ENCODE measurements around the gene CIITA.

The CIITA gene

DNA sequence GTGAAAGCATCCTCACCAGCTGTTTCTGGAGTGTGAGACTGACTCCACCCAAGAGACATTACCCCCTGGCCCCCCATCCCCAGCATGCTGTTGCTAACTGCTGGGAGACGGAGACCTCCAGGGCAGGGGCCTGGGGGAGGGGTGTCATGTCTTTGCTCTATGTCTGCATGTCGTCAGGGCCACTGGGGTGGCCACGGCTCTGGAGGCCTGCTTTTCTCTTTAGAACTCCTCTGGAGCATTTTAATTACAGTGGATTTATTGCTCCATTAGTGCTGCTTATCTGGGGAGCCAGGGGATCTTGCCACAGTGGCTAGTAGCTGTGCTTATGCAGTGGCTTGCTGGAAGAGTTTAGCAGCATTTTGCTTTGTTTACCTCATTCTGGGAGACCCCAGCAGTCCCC lies 99.6 kb downstream of the CIITA start:
- in situ Hi-C loops (cut with HindIII; ENCODE audit: low sequenced_read_pairs), result no loop called here

DNA sequence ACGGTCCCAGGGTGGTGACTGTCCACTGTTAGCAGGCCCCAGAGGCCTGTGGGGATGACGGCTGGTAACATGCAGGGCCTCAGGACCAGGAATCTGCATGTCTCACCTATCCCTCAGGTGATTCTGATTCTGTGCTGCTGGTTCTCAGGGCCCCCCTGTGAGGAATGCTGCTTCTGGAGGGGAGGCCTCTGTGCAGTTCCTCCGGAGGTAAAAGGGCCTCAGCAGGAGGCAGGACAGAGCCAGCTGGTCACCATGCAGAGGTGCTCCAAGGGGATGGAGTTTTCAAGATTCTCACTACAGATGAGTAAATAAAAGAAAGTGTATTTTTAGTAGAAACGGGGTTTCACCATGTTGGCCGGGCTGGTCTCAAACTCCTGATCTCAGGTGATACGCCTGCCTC lies 101.1 kb downstream of the CIITA start:
- in situ Hi-C loops (cut with HindIII; ENCODE audit: low sequenced_read_pairs), result no loop called here

DNA sequence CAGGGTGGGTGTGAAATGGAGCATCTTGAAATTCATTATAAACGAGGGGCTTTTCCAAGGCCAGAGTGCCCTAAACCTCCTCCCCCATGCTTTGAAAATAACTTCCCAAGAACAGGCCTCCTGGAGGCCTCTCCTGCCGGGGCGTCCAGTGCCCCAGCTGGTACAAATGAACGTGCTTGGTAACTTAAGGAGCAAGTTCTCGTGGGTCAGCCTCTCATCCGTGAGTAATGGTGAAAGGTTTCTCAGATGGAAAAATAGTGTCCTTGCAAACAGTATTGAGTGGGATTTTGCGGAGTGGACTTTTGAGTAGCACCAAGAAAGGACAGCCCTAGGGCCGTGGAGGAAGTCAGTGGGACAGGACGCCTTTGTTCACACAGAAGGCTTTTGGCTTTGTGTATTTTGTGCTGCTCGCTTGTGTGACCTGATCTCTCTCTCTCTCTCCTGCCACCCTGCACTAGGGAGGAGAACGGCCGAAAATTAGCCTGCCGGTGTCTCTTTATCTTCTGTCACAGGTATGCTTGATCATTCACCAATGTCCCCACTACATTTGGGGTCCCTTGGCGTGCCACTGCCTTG lies 102.0 kb downstream of the CIITA start:
- in situ Hi-C loops (cut with HindIII; ENCODE audit: low sequenced_read_pairs), result no loop called here

DNA sequence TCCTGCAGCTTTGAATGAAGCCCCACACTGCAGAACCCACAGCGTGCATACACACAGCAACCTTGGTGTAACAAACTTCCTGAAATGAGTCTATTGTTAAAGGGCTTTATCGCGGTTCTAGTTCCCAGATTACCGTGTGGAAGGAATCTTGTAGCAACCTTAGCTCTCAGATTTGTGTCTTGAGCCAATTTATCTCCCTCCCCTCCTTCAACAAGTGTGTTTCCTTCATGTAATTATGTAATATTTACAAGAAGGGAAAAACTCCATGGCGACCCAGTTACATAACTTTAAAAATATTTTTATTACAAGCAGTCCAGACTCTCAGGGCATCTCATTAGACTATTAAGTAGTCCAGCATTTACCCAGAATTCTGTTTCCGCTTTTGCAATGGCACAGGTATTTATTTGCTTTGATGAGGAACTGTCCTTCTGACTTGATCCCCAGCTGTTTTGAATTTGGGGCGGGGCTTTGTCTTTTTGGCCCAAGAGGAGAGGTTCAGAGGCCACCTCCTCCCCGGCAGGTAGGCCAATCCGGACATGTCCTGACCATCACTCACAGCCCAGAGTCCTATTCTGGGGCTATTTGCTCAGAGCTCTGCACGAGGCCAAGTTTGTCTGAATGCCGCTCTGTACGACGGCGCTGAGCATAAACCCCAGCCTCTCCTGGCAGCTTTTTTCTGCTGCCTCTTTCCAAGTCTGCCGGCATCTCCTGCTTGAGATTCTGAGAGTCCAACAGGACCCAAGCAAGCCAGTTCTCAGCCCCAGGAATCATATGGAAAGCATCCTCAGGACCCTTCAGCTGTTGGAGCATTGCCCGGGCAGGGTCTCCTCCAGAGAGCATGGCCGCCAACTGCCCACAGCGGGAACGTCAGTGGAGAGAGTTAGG lies 103.0 kb downstream of the CIITA start:
- in situ Hi-C loops (cut with HindIII; ENCODE audit: low sequenced_read_pairs), result no loop called here

DNA sequence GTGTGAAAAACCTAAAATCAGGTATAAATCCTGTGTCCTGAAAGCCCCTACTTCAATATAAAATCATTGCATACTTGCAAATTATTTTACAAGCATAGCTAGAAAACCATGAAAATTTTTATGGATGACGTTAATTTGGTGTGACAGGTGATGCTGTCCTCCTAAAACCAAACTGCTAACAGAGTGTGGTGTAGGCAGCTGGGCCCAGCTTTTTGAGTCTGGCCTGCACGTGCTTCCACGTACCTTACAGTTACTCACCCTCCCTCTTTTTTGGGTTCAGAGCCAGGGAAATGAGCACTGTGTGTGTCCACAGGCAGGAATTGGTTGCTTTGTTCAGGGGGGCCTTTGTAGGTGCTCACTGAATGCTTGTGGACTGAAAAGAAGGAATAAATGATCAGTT lies 103.8 kb downstream of the CIITA start:
- in situ Hi-C loops (cut with HindIII; ENCODE audit: low sequenced_read_pairs), result no loop called here

- in situ Hi-C loops (cut with HindIII; ENCODE audit: low sequenced_read_pairs), result no loop called here
These were observed 104.8 kb downstream of the CIITA start for GRCh38 chr16:10981697-10982216.

GRCh38 chr16:10982465-10983150 lies 105.6 kb downstream of the CIITA start:
- in situ Hi-C loops (cut with HindIII; ENCODE audit: low sequenced_read_pairs), result no loop called here

DNA sequence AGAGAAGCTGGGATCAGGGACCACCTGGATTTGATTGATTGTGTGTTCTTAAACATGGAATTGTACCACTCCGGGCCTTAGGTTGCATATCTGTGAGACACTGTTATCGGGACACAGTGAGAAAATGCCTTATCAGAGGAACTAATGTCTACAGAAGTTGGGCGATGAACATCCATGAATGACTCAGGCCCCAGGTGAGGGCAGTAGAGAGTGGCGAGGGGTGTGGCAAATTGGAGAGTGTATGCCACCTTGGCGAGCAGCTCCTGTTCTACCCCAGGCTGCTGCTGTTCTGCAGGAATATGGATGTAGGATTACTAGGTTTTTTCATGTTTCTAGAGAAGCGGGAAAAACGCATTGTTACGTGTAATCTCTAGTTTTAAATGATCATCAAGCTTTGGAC lies 106.2 kb downstream of the CIITA start:
- in situ Hi-C loops (cut with HindIII; ENCODE audit: low sequenced_read_pairs), result no loop called here

GRCh38 chr16:10984509-10984908 lies 107.5 kb downstream of the CIITA start:
- in situ Hi-C loops (cut with HindIII; ENCODE audit: low sequenced_read_pairs), result no loop called here
